Liver (tissue), 9 donors: ENCODE results near the gene ATP5MC3. TPM values are rescaled to one million over a fixed set of nuclear protein-coding genes. Genes with fewer than 3 reads are reported as not detected.

ENCODE experiments used
- DNase-seq: peaks from one replicate; pipeline ENCODE4 v3.0.0-alpha.2; 2017; ENCODE audit warnings: low spot score
- H3K27ac ChIP-seq, 2 donors: one replicate each; pipeline ENCODE4 v1.7.0; 2013; ENCODE audit warnings: inconsistent platforms in 2 of 2, low read length in 2 of 2, control low read depth in 1 of 2, low read depth in 1 of 2, mild to moderate bottlenecking in 1 of 2
- H3K27me3 ChIP-seq, 4 donors: one replicate each; pipeline versions ENCODE4 v1.6.1 to v1.7.0; 2013; ENCODE audit warnings: low read length in 3 of 4, inconsistent platforms in 1 of 4, mild to moderate bottlenecking in 1 of 4, moderate library complexity in 1 of 4; ENCODE audit not compliant: control insufficient read depth in 4 of 4, insufficient read depth in 4 of 4
- H3K36me3 ChIP-seq, 4 donors: one replicate each; pipeline versions ENCODE4 v1.6.1 to v1.7.0; 2013; ENCODE audit warnings: low read length in 3 of 4, mild to moderate bottlenecking in 3 of 4, low read depth in 1 of 4, moderate library complexity in 1 of 4; ENCODE audit not compliant: control insufficient read depth in 4 of 4, insufficient read depth in 3 of 4
- H3K4me1 ChIP-seq, 4 donors: one replicate each; pipeline versions ENCODE4 v1.6.1 to v1.7.0; 2013; ENCODE audit warnings: low read length in 3 of 4, mild to moderate bottlenecking in 3 of 4, moderate library complexity in 1 of 4; ENCODE audit not compliant: control insufficient read depth in 4 of 4, insufficient read depth in 4 of 4
- H3K4me3 ChIP-seq, 3 donors: one replicate each; pipeline versions ENCODE4 v1.6.1 to v1.7.0; 2013; ENCODE audit warnings: low read length in 3 of 3, control low read depth in 1 of 3, low read depth in 1 of 3, mild to moderate bottlenecking in 1 of 3
- H3K9ac ChIP-seq, 2 donors: one replicate each; pipeline ENCODE4 v1.7.0; 2013; ENCODE audit warnings: low read length in 2 of 2, mild to moderate bottlenecking in 2 of 2, moderate library complexity in 2 of 2, control low read depth in 1 of 2, low read depth in 1 of 2
- H3K9me3 ChIP-seq, 4 donors: one replicate each; pipeline versions ENCODE4 v1.6.1 to v1.7.0; 2013; ENCODE audit warnings: low read length in 3 of 4; ENCODE audit not compliant: control insufficient read depth in 4 of 4
- EGR1 ChIP-seq, 2 donors: IDR thresholded peaks; 2 replicates each; pipeline ENCODE4 v1.6.1; 2016 to 2018; ENCODE audit warnings: antibody characterized with exemption in 2 of 2, low read depth in 2 of 2
- FOXA1 ChIP-seq: IDR thresholded peaks from 2 replicates; pipeline ENCODE4 v1.6.1; 2016; ENCODE audit warnings: antibody characterized with exemption
- FOXA2 ChIP-seq: IDR thresholded peaks from 2 replicates; pipeline ENCODE4 v1.6.1; 2016; ENCODE audit warnings: antibody characterized with exemption
- GABPA ChIP-seq, 2 donors: IDR thresholded peaks in 1 of 2; conservative IDR thresholded peaks in 1 of 2; 2 replicates each; pipeline ENCODE4 v1.6.1; 2016; ENCODE audit warnings: antibody characterized with exemption in 2 of 2, mild to moderate bottlenecking in 1 of 2, moderate library complexity in 1 of 2
- HNF4A ChIP-seq, 2 donors: conservative IDR thresholded peaks; 2 replicates each; pipeline ENCODE4 v1.6.1; 2016; ENCODE audit warnings: antibody characterized with exemption in 2 of 2, mild to moderate bottlenecking in 2 of 2
- NR2F2 ChIP-seq: IDR thresholded peaks from 2 replicates; pipeline ENCODE4 v1.6.1; 2016; ENCODE audit warnings: antibody characterized with exemption
- RAD21 ChIP-seq, 2 donors: IDR thresholded peaks; 2 replicates each; pipeline ENCODE4 v1.6.1; 2016; ENCODE audit warnings: antibody characterized with exemption in 2 of 2, mild to moderate bottlenecking in 2 of 2
- RXRA ChIP-seq, 2 donors: IDR thresholded peaks; 2 replicates each; pipeline ENCODE4 v1.6.1; 2017 to 2018; ENCODE audit warnings: antibody characterized with exemption in 2 of 2, mild to moderate bottlenecking in 1 of 2
- TAF1 ChIP-seq: conservative IDR thresholded peaks from 2 replicates; pipeline ENCODE4 v1.6.1; 2016; ENCODE audit warnings: antibody characterized with exemption, mild to moderate bottlenecking
- ZBTB33 ChIP-seq: IDR thresholded peaks from 2 replicates; pipeline ENCODE4 v1.6.1; 2016; ENCODE audit warnings: antibody characterized with exemption
- WGBS: extraction: QIAGEN DNeasy Blood & Tissue Kit; methylation state at CpG from one replicate; pipeline ENCODE4 v1.1.7; 2013; 5-methylcytosine and 5-hydroxymethylcytosine counted together
- polyA plus RNA-seq, 2 donors: library from polyadenylated mRNA; stranded (reverse) in 1 of 2; unstranded in 1 of 2; fragments of 200-250 nt in 1 of 2; fragments of >200 nt in 1 of 2; fragmentation: Nextera tagmentation in 1 of 2; extraction: Ambion mirVana in 1 of 2; gene quantifications; one replicate each; pipeline versions ENCODE4 v1.2.1 to v1.2.3, GENCODE V29; 2013 to 2015
- total RNA-seq, 2 donors: library from RNA; depleted of rRNA; stranded (reverse); fragments of >200 nt; gene quantifications; one replicate each; pipeline ENCODE4 v1.2.3, GENCODE V29; 2014
- TF ChIP-seq, protein P1 (sequence below): fragments of 150-350 bp; IDR thresholded peaks from 2 replicates; pipeline ENCODE4 v1.5.1; 2017; ENCODE audit warnings: improper control_type of control experiment, low read depth, low read length; ENCODE audit not compliant: missing input control
- TF ChIP-seq, protein P2 (sequence below): IDR thresholded peaks from 2 replicates; pipeline ENCODE4 v1.6.1; 2016; ENCODE audit warnings: antibody characterized with exemption, mild to moderate bottlenecking
- donor health status: healthy.
- donor health status: healthy.
- donor health status: healthy.
- donor health status: healthy.
- donor health status: healthy.

Gene ATP5MC3
- total and polyA plus RNA-seq, 4 donors, result 95.2 to 403 (median 227) TPM

DNA sequence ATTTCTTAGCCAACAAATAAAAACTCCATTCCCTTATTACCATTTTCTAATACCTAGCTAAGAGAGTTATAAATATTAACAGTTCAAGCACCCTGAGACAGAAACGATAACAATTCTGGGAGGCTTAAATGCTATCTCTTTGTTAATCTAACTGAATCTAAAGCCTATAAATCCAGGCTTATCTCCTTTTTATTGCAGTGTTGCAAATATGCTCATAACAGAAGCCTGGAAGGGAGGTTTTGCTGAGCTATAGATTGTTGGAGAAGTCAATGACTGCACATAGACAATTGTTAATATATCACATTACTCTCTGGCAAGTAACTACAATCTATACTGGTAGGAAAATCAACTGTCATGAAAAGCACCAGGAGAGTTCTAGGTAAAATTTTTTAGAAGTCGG, 43.7 kb downstream of the ATP5MC3 start:
- Histone ChIP-seq H3K27me3 (no peaks in the 10 kb centered on the region), H3K27ac (no peak overlapping the region), H3K4me3 (no peak overlapping the region), H3K9ac (no peak overlapping the region), H3K4me1 (no peaks in the 10 kb centered on the region), H3K9me3 (no peaks in the 10 kb centered on the region), H3K36me3 (peaks cover 0 to 12% (median 8%) of the 10 kb centered on the region in 4 donors)
- 90% methylated on average over 2 of the region's 2 CpGs for WGBS
- TF ChIP-seq RAD21 (IDR thresholded peaks at IDR 0.05) (no peak), RXRA (IDR thresholded peaks at IDR 0.05) (no peak), GABPA (IDR thresholded peaks at IDR 0.05 in 1 of 2, conservative IDR thresholded peaks at IDR 0.05 in 1 of 2) (no peak), FOXA2 (no peak), ZBTB33 (no peak), EGR1 (IDR thresholded peaks at IDR 0.05; ENCODE audit: low read depth in 2 of 2) (no peak), TAF1 (no peak), NR2F2 (no peak), FOXA1 (no peak)
- TF ChIP-seq, protein P1, sequence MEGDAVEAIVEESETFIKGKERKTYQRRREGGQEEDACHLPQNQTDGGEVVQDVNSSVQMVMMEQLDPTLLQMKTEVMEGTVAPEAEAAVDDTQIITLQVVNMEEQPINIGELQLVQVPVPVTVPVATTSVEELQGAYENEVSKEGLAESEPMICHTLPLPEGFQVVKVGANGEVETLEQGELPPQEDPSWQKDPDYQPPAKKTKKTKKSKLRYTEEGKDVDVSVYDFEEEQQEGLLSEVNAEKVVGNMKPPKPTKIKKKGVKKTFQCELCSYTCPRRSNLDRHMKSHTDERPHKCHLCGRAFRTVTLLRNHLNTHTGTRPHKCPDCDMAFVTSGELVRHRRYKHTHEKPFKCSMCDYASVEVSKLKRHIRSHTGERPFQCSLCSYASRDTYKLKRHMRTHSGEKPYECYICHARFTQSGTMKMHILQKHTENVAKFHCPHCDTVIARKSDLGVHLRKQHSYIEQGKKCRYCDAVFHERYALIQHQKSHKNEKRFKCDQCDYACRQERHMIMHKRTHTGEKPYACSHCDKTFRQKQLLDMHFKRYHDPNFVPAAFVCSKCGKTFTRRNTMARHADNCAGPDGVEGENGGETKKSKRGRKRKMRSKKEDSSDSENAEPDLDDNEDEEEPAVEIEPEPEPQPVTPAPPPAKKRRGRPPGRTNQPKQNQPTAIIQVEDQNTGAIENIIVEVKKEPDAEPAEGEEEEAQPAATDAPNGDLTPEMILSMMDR, result no peak
- TF ChIP-seq, protein P2, sequence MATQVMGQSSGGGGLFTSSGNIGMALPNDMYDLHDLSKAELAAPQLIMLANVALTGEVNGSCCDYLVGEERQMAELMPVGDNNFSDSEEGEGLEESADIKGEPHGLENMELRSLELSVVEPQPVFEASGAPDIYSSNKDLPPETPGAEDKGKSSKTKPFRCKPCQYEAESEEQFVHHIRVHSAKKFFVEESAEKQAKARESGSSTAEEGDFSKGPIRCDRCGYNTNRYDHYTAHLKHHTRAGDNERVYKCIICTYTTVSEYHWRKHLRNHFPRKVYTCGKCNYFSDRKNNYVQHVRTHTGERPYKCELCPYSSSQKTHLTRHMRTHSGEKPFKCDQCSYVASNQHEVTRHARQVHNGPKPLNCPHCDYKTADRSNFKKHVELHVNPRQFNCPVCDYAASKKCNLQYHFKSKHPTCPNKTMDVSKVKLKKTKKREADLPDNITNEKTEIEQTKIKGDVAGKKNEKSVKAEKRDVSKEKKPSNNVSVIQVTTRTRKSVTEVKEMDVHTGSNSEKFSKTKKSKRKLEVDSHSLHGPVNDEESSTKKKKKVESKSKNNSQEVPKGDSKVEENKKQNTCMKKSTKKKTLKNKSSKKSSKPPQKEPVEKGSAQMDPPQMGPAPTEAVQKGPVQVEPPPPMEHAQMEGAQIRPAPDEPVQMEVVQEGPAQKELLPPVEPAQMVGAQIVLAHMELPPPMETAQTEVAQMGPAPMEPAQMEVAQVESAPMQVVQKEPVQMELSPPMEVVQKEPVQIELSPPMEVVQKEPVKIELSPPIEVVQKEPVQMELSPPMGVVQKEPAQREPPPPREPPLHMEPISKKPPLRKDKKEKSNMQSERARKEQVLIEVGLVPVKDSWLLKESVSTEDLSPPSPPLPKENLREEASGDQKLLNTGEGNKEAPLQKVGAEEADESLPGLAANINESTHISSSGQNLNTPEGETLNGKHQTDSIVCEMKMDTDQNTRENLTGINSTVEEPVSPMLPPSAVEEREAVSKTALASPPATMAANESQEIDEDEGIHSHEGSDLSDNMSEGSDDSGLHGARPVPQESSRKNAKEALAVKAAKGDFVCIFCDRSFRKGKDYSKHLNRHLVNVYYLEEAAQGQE, result no peak
- DNase-seq, result no peak

DNA sequence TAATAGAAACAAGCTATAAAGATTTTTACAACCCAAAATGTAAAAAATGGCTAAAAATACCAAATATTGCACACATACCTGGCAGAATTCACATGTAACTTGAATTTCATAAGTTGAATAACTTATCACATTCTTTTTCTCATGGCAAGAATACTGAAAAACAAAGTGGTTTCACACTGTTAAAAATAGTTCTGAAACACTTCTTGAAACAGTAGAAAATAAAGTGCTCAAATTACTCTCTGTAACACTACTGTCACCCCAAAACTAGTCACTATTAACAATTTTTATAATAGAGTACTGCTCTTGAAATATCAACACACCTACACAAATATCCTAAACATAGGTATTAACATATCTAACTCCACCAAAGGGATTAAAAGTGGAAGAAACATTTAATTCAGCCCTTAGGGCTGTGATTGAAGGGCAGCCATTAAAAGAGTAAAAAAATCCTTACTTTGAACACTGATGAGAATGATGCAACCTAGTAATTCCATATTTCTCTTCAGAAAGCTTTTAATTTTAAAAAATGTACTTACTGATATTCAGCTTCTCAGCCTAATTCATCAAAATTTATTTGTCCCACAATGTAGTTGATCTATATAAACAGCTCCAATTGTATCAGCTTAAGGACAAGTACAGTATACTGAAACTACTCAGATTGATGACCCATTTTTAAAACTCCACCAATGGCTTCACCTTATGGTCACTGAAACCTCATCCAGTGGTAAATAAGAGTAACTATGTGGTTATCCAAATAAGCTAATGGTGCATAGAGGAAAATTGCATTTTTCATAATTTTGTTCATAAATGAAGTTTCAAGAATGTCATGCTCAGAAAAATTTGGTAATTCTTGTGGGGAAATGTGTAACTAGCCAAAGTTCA, 44.9 kb downstream of the ATP5MC3 start:
- Histone ChIP-seq H3K9ac (no peak overlapping the region), H3K4me3 (no peak overlapping the region), H3K9me3 (no peaks in the 10 kb centered on the region), H3K27ac (no peak overlapping the region), H3K36me3 (peaks cover 2 to 12% (median 10%) of the 10 kb centered on the region in 4 donors), H3K27me3 (no peaks in the 10 kb centered on the region), H3K4me1 (no peaks in the 10 kb centered on the region)
- DNase-seq, result no peak
- TF ChIP-seq, protein P2, result no peak
- TF ChIP-seq HNF4A (conservative IDR thresholded peaks at IDR 0.05) (peak in 1 of 2 donors; percentile 22), EGR1 (IDR thresholded peaks at IDR 0.05; ENCODE audit: low read depth in 2 of 2) (no peak)
